Measurements from ENCODE around the gene KLLN.

DNA sequence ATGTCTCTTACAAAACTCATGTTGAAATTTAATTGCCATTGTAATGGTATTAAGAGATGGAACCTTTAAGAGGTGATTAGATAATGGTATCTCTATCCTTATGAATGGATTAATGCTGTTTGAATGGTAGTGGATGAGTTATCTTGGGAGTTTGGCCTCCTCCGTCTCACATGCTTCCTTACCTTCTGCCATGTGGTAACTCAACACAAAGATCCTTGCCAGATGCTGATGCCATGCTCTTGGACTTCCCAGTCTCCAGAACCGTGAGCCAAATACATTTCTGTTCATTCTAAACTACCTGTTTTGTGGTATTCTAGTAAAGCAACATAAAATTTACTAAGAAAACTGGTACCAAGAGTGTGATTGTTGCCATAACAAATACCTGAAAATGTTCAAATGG lies 23.3 kb upstream of the KLLN start:
- no peak for TF ChIP-seq ZNF274 (IDR thresholded peaks at IDR 0.05; ENCODE audit: low read depth, low read length)
- no peak for TF ChIP-seq YY1 (IDR thresholded peaks at IDR 0.05; ENCODE audit: insufficient read depth, insufficient read length)

Data from NT2/D1 (cell line).